SK-N-SH (cell line): ENCODE results near the gene CCDC149. TPM values are rescaled to one million over a fixed set of nuclear protein-coding genes. Genes with fewer than 3 reads are reported as not detected.

Experiments
- CTCF ChIA-PET: fragments of 300-600, 350-600 bp; formaldehyde crosslinking; extraction: SDS; loops from one replicate; lab custom pipeline; 2021; lab: Yijun Ruan, JAX
- POLR2A ChIA-PET: fragments of 350-600 bp; sonication (Branson Sonifier 250); formaldehyde crosslinking; extraction: SDS; loops from one replicate; lab custom pipeline; 2020; ENCODE audit warnings: antibody characterized with exemption, inconsistent platforms; lab: Yijun Ruan, JAX
- DNase-seq: peaks from one replicate; pipeline ENCODE4 v3.0.0; 2012
- H2AFZ ChIP-seq: fragments of 200-600 bp; sonication (generic); 2 replicates; pipeline ENCODE4 v1.8.1; 2016; ENCODE audit warnings: antibody characterized with exemption, mild to moderate bottlenecking, low read depth
- H3F3A ChIP-seq: fragments of 200-600 bp; sonication (generic); replicated peaks from 2 replicates; pipeline ENCODE3; 2016; ENCODE audit warnings: antibody characterized with exemption, mild to moderate bottlenecking; ENCODE audit not compliant: insufficient read depth
- H3K27ac ChIP-seq, 2 experiments: fragments of 200-500 bp in 1 of 2; fragments of 200-600 bp in 1 of 2; sonication (Bioruptor generic) in 1 of 2; sonication (generic), shearing (Covaris generic) in 1 of 2; 2 replicates each; pipeline versions ENCODE4 v1.5.1 to v1.6.1; 2014 to 2016; ENCODE audit warnings: low read depth in 2 of 2, inconsistent platforms in 1 of 2, low read length in 1 of 2, mild to moderate bottlenecking in 1 of 2, mixed read lengths in 1 of 2
- H3K27me3 ChIP-seq: fragments of 200-600 bp; sonication (generic), shearing (Covaris generic); 2 replicates; pipeline ENCODE4 v1.6.1; 2016; ENCODE audit warnings: mixed run types; ENCODE audit not compliant: insufficient read depth
- H3K36me3 ChIP-seq, 2 experiments: fragments of 200-500 bp in 1 of 2; fragments of 200-600 bp in 1 of 2; sonication (Bioruptor generic) in 1 of 2; sonication (generic) in 1 of 2; replicated peaks in 1 of 2; 2 replicates each; pipeline versions ENCODE3 to v1.5.1; 2014 to 2016; ENCODE audit warnings: low read length in 1 of 2, mild to moderate bottlenecking in 1 of 2; ENCODE audit not compliant: insufficient read depth in 2 of 2, control insufficient read depth in 1 of 2
- H3K4me1 ChIP-seq, 2 experiments: fragments of 200-500 bp in 1 of 2; fragments of 200-600 bp in 1 of 2; sonication (Bioruptor generic) in 1 of 2; sonication (generic), shearing (Covaris generic) in 1 of 2; 2 replicates each; pipeline versions ENCODE4 v1.5.1 to v1.6.1; 2014 to 2016; ENCODE audit warnings: low read depth in 1 of 2, low read length in 1 of 2, mixed run types in 1 of 2; ENCODE audit not compliant: insufficient read depth in 2 of 2, control insufficient read depth in 1 of 2
- H3K4me2 ChIP-seq: fragments of 200-600 bp; sonication (generic), shearing (Covaris generic); 2 replicates; pipeline ENCODE4 v1.6.1; 2017; ENCODE audit warnings: mixed run types
- H3K4me3 ChIP-seq, 2 experiments: fragments of 200-500 bp in 1 of 2; fragments of 200-600 bp in 1 of 2; sonication (Bioruptor generic) in 1 of 2; sonication (generic), shearing (Covaris generic) in 1 of 2; 2 replicates each; pipeline versions ENCODE4 v1.5.1 to v1.8.1; 2014 to 2016; ENCODE audit warnings: low read depth in 2 of 2, inconsistent platforms in 1 of 2, low read length in 1 of 2, mild to moderate bottlenecking in 1 of 2, mixed read lengths in 1 of 2, moderate library complexity in 1 of 2
- H3K79me2 ChIP-seq: fragments of 200-600 bp; sonication (generic); 2 replicates; pipeline ENCODE4 v1.8.1; 2017; ENCODE audit warnings: mild to moderate bottlenecking; ENCODE audit not compliant: insufficient read depth
- H3K9ac ChIP-seq: fragments of 200-600 bp; sonication (generic); 2 replicates; pipeline ENCODE4 v1.6.1; 2017; ENCODE audit warnings: mixed run types
- H3K9me2 ChIP-seq: fragments of 200-600 bp; sonication (generic); 2 replicates; pipeline ENCODE4 v1.6.1; 2017; ENCODE audit warnings: mixed run types
- H3K9me3 ChIP-seq: fragments of 200-600 bp; sonication (generic); 2 replicates; pipeline ENCODE4 v1.6.1; 2017; ENCODE audit warnings: mixed run types, mild to moderate bottlenecking, moderate library complexity
- H4K20me1 ChIP-seq: fragments of 200-600 bp; sonication (generic); 2 replicates; pipeline ENCODE4 v1.6.1; 2017; ENCODE audit warnings: mild to moderate bottlenecking, mixed run types; ENCODE audit not compliant: insufficient read depth
- CHD2 ChIP-seq: fragments of 150-350 bp; IDR thresholded peaks from 2 replicates; pipeline ENCODE4 v1.6.1; 2018; ENCODE audit warnings: low read length; ENCODE audit not compliant: partially characterized antibody
- ELF1 ChIP-seq: IDR thresholded peaks from 2 replicates; pipeline ENCODE4 v1.4.0; 2012
- EP300 ChIP-seq, 2 experiments: IDR thresholded peaks; 2 replicates each; pipeline versions ENCODE4 v1.4.0 to v1.6.1; 2012; ENCODE audit warnings: borderline replicate concordance in 1 of 2, low read depth in 1 of 2, low read length in 1 of 2
- EZH2phosphoT487 ChIP-seq: fragments of 200-600 bp; sonication (generic); IDR thresholded peaks from 2 replicates; pipeline ENCODE4 v1.6.1; 2017; ENCODE audit warnings: low read depth, mixed run types, mild to moderate bottlenecking, antibody characterized with exemption, moderate library complexity, borderline replicate concordance
- FOSL2 ChIP-seq: IDR thresholded peaks from 2 replicates; pipeline ENCODE4 v1.4.0; 2012; ENCODE audit warnings: low read depth, mild to moderate bottlenecking, moderate library complexity, borderline replicate concordance
- FOXJ3 ChIP-seq: sonication (generic); formaldehyde crosslinking; IDR thresholded peaks from 2 replicates; pipeline ENCODE4 v1.5.1; 2020; ENCODE audit warnings: mild to moderate bottlenecking, missing genetic modification reagents
- FOXM1 ChIP-seq: IDR thresholded peaks from 2 replicates; pipeline ENCODE4 v1.4.0; 2012; ENCODE audit warnings: low read depth, mild to moderate bottlenecking
- GABPA ChIP-seq: IDR thresholded peaks from 2 replicates; pipeline ENCODE4 v1.4.0; 2012; ENCODE audit warnings: low read depth, mild to moderate bottlenecking
- MEF2A ChIP-seq: IDR thresholded peaks from 2 replicates; pipeline ENCODE4 v1.4.0; 2012; ENCODE audit warnings: low read depth, borderline replicate concordance
- MXI1 ChIP-seq: IDR thresholded peaks from 2 replicates; pipeline ENCODE4 v1.6.1; 2012; ENCODE audit warnings: mild to moderate bottlenecking, low read depth, low read length, improper control_type of control experiment
- NFIC ChIP-seq: IDR thresholded peaks from 2 replicates; pipeline ENCODE4 v1.4.0; 2012; ENCODE audit warnings: borderline replicate concordance
- RCOR1 ChIP-seq: fragments of 150-350 bp; IDR thresholded peaks from 2 replicates; pipeline ENCODE4 v1.6.1; 2017; ENCODE audit warnings: antibody characterized with exemption, low read length
- RFX5 ChIP-seq: IDR thresholded peaks from 2 replicates; pipeline ENCODE4 v1.6.1; 2012; ENCODE audit warnings: mild to moderate bottlenecking, improper control_type of control experiment, low read length
- TAF1 ChIP-seq: IDR thresholded peaks from 2 replicates; pipeline ENCODE4 v1.6.1; 2012; ENCODE audit warnings: low read depth, mild to moderate bottlenecking, low read length, moderate library complexity, borderline replicate concordance
- WGBS: methylation state at CpG from one replicate; pipeline ENCODE4 v1.1.6; 2017; ENCODE audit warnings: low lambda C conversion rate; 5-methylcytosine and 5-hydroxymethylcytosine counted together
- polyA plus RNA-seq, 3 experiments: library from polyadenylated mRNA; depleted of rRNA; stranded (reverse); fragments of >200 nt; gene quantifications; 2 replicates each; pipeline ENCODE4 v1.2.3, GENCODE V29; 2012
- TF ChIP-seq, protein P1 (sequence below): IDR thresholded peaks from 2 replicates; pipeline ENCODE4 v1.4.0; 2012; ENCODE audit warnings: low read depth, borderline replicate concordance
- TF ChIP-seq, protein P2 (sequence below): fragments of 150-350 bp; IDR thresholded peaks from 2 replicates; pipeline ENCODE4 v1.6.1; 2017; ENCODE audit warnings: antibody characterized with exemption, low read length, low read depth, borderline replicate concordance
- TF ChIP-seq, protein P3 (sequence below): IDR thresholded peaks from 2 replicates; pipeline ENCODE4 v1.4.0; 2012; ENCODE audit warnings: low read depth
- TF ChIP-seq, protein P4 (sequence below): IDR thresholded peaks from 2 replicates; pipeline ENCODE4; 2012
- TF ChIP-seq, protein P5 (sequence below): fragments of 200-600 bp; sonication (generic); IDR thresholded peaks from 2 replicates; pipeline ENCODE4 v1.6.1; 2017; ENCODE audit warnings: antibody characterized with exemption, mild to moderate bottlenecking, moderate library complexity

Gene CCDC149
- polyA plus RNA-seq, 1 of the 3 experiments (the other 2 are of a cell fraction), result 5.5 TPM

DNA sequence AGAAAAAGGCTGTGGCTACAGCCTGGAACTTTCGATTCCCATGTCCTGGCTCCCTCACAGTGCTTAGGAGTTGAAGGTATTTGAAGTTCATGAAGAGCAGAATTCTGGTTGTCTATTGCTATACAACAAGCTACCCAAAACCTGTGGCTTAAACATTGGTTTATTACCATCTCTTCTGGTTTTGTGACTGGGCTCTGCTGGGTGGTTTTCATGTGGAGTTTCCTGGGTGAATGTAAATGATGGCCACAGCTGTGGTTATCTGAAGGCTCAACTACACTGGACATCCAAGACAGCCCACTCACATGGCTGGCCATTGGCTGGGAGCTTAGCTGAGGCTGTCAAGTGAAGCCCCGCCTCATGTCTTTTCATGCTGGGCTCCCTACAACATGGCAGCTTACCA is 7.2 kb upstream of the CCDC149 start:
- H3F3A ChIP-seq, result peaks cover 10% of the 10 kb centered on the region
- 0 out of 4 replicates have a peak, but pooled peaks cover 0 to 8% of the 10 kb centered on the region in 2 experiments for H3K4me1 ChIP-seq
- H3K9me2 ChIP-seq, result no peaks in the 10 kb centered on the region
- H3K4me3 ChIP-seq, result no peak overlapping the region
- no peak overlapping the region for H3K9ac ChIP-seq
- H3K27ac ChIP-seq, result no peak overlapping the region
- ChIA-PET CTCF (no interaction called here), POLR2A (no interaction called here)
- no peaks in the 10 kb centered on the region for H4K20me1 ChIP-seq
- H2AFZ ChIP-seq, result no peak overlapping the region
- no peak overlapping the region for H3K4me2 ChIP-seq
- TF ChIP-seq MEF2A, result no peak
- TF ChIP-seq NFIC, result no peak
- TF ChIP-seq EP300 (IDR thresholded peaks at IDR 0.05; ENCODE audit: borderline replicate concordance in 1 of 2, low read depth in 1 of 2, low read length in 1 of 2), result no peak
- TF ChIP-seq RCOR1, result no peak
- TF ChIP-seq, protein P1, sequence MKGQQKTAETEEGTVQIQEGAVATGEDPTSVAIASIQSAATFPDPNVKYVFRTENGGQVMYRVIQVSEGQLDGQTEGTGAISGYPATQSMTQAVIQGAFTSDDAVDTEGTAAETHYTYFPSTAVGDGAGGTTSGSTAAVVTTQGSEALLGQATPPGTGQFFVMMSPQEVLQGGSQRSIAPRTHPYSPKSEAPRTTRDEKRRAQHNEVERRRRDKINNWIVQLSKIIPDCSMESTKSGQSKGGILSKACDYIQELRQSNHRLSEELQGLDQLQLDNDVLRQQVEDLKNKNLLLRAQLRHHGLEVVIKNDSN, result no peak
- TF ChIP-seq, protein P2, sequence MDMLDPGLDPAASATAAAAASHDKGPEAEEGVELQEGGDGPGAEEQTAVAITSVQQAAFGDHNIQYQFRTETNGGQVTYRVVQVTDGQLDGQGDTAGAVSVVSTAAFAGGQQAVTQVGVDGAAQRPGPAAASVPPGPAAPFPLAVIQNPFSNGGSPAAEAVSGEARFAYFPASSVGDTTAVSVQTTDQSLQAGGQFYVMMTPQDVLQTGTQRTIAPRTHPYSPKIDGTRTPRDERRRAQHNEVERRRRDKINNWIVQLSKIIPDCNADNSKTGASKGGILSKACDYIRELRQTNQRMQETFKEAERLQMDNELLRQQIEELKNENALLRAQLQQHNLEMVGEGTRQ, result no peak
- TF ChIP-seq, protein P3, sequence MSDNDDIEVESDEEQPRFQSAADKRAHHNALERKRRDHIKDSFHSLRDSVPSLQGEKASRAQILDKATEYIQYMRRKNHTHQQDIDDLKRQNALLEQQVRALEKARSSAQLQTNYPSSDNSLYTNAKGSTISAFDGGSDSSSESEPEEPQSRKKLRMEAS, result no peak
- TF ChIP-seq FOXJ3 (CRISPR knock-in tag), result no peak
- TF ChIP-seq, protein P4, sequence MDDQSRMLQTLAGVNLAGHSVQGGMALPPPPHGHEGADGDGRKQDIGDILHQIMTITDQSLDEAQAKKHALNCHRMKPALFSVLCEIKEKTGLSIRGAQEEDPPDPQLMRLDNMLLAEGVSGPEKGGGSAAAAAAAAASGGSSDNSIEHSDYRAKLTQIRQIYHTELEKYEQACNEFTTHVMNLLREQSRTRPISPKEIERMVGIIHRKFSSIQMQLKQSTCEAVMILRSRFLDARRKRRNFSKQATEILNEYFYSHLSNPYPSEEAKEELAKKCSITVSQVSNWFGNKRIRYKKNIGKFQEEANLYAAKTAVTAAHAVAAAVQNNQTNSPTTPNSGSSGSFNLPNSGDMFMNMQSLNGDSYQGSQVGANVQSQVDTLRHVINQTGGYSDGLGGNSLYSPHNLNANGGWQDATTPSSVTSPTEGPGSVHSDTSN, result no peak
- TF ChIP-seq EZH2phosphoT487, result no peak
- TF ChIP-seq RFX5, result no peak
- TF ChIP-seq GABPA, result no peak
- no peak for TF ChIP-seq TAF1
- TF ChIP-seq, protein P5, sequence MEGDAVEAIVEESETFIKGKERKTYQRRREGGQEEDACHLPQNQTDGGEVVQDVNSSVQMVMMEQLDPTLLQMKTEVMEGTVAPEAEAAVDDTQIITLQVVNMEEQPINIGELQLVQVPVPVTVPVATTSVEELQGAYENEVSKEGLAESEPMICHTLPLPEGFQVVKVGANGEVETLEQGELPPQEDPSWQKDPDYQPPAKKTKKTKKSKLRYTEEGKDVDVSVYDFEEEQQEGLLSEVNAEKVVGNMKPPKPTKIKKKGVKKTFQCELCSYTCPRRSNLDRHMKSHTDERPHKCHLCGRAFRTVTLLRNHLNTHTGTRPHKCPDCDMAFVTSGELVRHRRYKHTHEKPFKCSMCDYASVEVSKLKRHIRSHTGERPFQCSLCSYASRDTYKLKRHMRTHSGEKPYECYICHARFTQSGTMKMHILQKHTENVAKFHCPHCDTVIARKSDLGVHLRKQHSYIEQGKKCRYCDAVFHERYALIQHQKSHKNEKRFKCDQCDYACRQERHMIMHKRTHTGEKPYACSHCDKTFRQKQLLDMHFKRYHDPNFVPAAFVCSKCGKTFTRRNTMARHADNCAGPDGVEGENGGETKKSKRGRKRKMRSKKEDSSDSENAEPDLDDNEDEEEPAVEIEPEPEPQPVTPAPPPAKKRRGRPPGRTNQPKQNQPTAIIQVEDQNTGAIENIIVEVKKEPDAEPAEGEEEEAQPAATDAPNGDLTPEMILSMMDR, result no peak
- no peak for TF ChIP-seq FOSL2
- no peak for TF ChIP-seq ELF1
- no peak for TF ChIP-seq MXI1
- TF ChIP-seq FOXM1, result no peak
- no peak for TF ChIP-seq CHD2
- no peaks in the 10 kb centered on the region for H3K27me3 ChIP-seq
- WGBS, result 0% methylated on average over 1 of the region's 2 CpGs
- no peaks in the 10 kb centered on the region for H3K36me3 ChIP-seq
- no peaks in the 10 kb centered on the region for H3K9me3 ChIP-seq
- DNase-seq, result no peak
- H3K79me2 ChIP-seq, result no peaks in the 10 kb centered on the region
